K562 (cell line): Measurements from ENCODE around the gene UFSP2. TPM values are rescaled to one million over a fixed set of nuclear protein-coding genes. Genes with fewer than 3 reads are reported as not detected.
A peak's percentile ranks its signal among the peaks of the same experiment; 100 is the strongest.

Experiments used
- CUX1 ChIP-seq: fragments of 200-800 bp; sonication (Bioruptor generic); IDR thresholded peaks from 2 replicates; pipeline ENCODE4 v1.6.1; 2016; ENCODE audit warnings: missing genetic modification characterization, missing compliant biosample characterization
- E2F4 ChIP-seq: sonication (generic); formaldehyde crosslinking; IDR thresholded peaks from 2 replicates; pipeline ENCODE4 v1.8.0; 2022; ENCODE audit warnings: mild to moderate bottlenecking, low read depth, missing genetic modification reagents
- E2F5 ChIP-seq: sonication (generic); formaldehyde crosslinking; IDR thresholded peaks from 2 replicates; pipeline ENCODE4 v1.8.0; 2022; ENCODE audit warnings: mild to moderate bottlenecking, missing genetic modification reagents
- E2F6 ChIP-seq, 2 experiments: IDR thresholded peaks; 2 replicates each; pipeline ENCODE4 v1.6.1; 2011; ENCODE audit warnings: borderline replicate concordance in 1 of 2, control low read depth in 1 of 2, low read depth in 1 of 2, low read length in 1 of 2, mild to moderate bottlenecking in 1 of 2, mixed read lengths in 1 of 2, moderate library complexity in 1 of 2; ENCODE audit not compliant: insufficient read depth in 1 of 2, insufficient read length in 1 of 2, poor library complexity in 1 of 2, severe bottlenecking in 1 of 2; ENCODE audit errors: extremely low read depth in 1 of 2
- ETV5 ChIP-seq: sonication (generic); formaldehyde crosslinking; IDR thresholded peaks from 2 replicates; pipeline ENCODE4 v1.4.0; 2020; ENCODE audit warnings: low read depth, mild to moderate bottlenecking, missing genetic modification reagents
- FOXK2 ChIP-seq, 2 experiments: fragments of 450-650 bp; IDR thresholded peaks in 1 of 2; conservative IDR thresholded peaks in 1 of 2; 2 replicates each; pipeline ENCODE4 v1.6.1; 2016; ENCODE audit warnings: low read depth in 2 of 2, mild to moderate bottlenecking in 1 of 2
- GMEB1 ChIP-seq: fragments of 250-450 bp; sonication (Bioruptor Pico); IDR thresholded peaks from 2 replicates; pipeline ENCODE4 v1.4.0; 2020; ENCODE audit warnings: mild to moderate bottlenecking
- HMBOX1 ChIP-seq: sonication (generic); IDR thresholded peaks from 2 replicates; pipeline ENCODE4 v1.6.1; 2016
- POLR2B ChIP-seq: fragments of 450-650 bp; IDR thresholded peaks from 2 replicates; pipeline ENCODE4 v1.6.1; 2018; ENCODE audit warnings: low read depth; ENCODE audit not compliant: partially characterized antibody
- RAD51 ChIP-seq: fragments of 450-650 bp; IDR thresholded peaks from 2 replicates; pipeline ENCODE4 v1.7.1; 2016; ENCODE audit warnings: low read depth, mild to moderate bottlenecking, borderline replicate concordance
- SIX5 ChIP-seq, 2 experiments: IDR thresholded peaks; 2 replicates each; pipeline ENCODE4 v1.6.1; 2011; ENCODE audit warnings: low read length in 2 of 2, borderline replicate concordance in 1 of 2, low read depth in 1 of 2, mild to moderate bottlenecking in 1 of 2, moderate library complexity in 1 of 2; ENCODE audit not compliant: insufficient read depth in 1 of 2
- SMARCE1 ChIP-seq: fragments of 450-650 bp; IDR thresholded peaks from 2 replicates; pipeline ENCODE4 v1.7.1; 2016; ENCODE audit warnings: mild to moderate bottlenecking
- ZNF146 ChIP-seq: IDR thresholded peaks from one replicate; pipeline ENCODE4 v1.6.1; 2018; ENCODE audit warnings: missing compliant biosample characterization; ENCODE audit not compliant: unreplicated experiment
- ZNF830 ChIP-seq: fragments of 250-450 bp; sonication (Bioruptor Pico); IDR thresholded peaks from 2 replicates; pipeline ENCODE4 v1.5.0; 2021; ENCODE audit warnings: mild to moderate bottlenecking
- polyA plus RNA-seq, 8 experiments: library from polyadenylated mRNA; depleted of rRNA in 4 of 8; stranded (reverse) in 5 of 8; unstranded in 3 of 8; fragments of >200 nt; fragmentation: Nextera tagmentation in 2 of 8; fragmentation: Illumina TruSeq in 1 of 8; extraction: Ambion mirVana in 2 of 8; extraction: Trizol in 1 of 8; gene quantifications; 2 replicates each; pipeline versions ENCODE4 v1.2.1 to v1.2.3, GENCODE V29; 2011 to 2014; ENCODE audit warnings: inconsistent platforms in 1 of 8, missing spikeins in 1 of 8
- total RNA-seq, 7 experiments: library from RNA; depleted of rRNA in 6 of 7; stranded (reverse); fragments of >200 nt in 6 of 7; fragmentation: Illumina TruSeq in 2 of 7; extraction: Trizol in 2 of 7; gene quantifications; 2 replicates each; pipeline versions ENCODE4 v1.2.1 to v1.2.3, GENCODE V29; 2011 to 2021; ENCODE audit warnings: low replicate concordance in 1 of 7

UFSP2 gene
- total and polyA plus RNA-seq, 9 of the 15 experiments (the other 6 are each of a cell fraction or from before 2014, with no cell fraction given), result 20.1 to 55.8 (median 26.6) TPM

GRCh38 chr4:185358514-185358913 is 67.2 kb downstream of the UFSP2 start (continued):
- TF ChIP-seq CUX1 (no peak), GMEB1 (CRISPR knock-in tag) (no peak), E2F5 (no peak), HMBOX1 (peak; percentile 91), RAD51 (no peak), POLR2B (no peak), ETV5 (CRISPR knock-in tag) (no peak), ZNF830 (CRISPR knock-in tag) (no peak), E2F6 (IDR thresholded peaks at IDR 0.05; ENCODE audit: borderline replicate concordance in 1 of 2, extremely low read depth in 1 of 2, insufficient read depth in 1 of 2, insufficient read length in 1 of 2, low read depth in 1 of 2, low read length in 1 of 2, poor library complexity in 1 of 2, severe bottlenecking in 1 of 2) (no peak), E2F4 (no peak), FOXK2 (conservative IDR thresholded peaks at IDR 0.05 in 1 of 2, IDR thresholded peaks at IDR 0.05 in 1 of 2; ENCODE audit: low read depth in 2 of 2) (no peak), SMARCE1 (no peak), SIX5 (IDR thresholded peaks at IDR 0.05; ENCODE audit: borderline replicate concordance in 1 of 2, insufficient read depth in 1 of 2, low read depth in 1 of 2, low read length in 2 of 2) (no peak), ZNF146 (no peak)
